Measurements from ENCODE around the gene RPL13A. TPM values are rescaled to one million over a fixed set of nuclear protein-coding genes. Genes with fewer than 3 reads are reported as not detected.
A peak's percentile ranks its signal among the peaks of the same experiment; 100 is the strongest.

Gene RPL13A
- polyA plus RNA-seq, 1 of the 3 experiments (the other 2 are of a cell fraction), result 2,748 TPM

DNA sequence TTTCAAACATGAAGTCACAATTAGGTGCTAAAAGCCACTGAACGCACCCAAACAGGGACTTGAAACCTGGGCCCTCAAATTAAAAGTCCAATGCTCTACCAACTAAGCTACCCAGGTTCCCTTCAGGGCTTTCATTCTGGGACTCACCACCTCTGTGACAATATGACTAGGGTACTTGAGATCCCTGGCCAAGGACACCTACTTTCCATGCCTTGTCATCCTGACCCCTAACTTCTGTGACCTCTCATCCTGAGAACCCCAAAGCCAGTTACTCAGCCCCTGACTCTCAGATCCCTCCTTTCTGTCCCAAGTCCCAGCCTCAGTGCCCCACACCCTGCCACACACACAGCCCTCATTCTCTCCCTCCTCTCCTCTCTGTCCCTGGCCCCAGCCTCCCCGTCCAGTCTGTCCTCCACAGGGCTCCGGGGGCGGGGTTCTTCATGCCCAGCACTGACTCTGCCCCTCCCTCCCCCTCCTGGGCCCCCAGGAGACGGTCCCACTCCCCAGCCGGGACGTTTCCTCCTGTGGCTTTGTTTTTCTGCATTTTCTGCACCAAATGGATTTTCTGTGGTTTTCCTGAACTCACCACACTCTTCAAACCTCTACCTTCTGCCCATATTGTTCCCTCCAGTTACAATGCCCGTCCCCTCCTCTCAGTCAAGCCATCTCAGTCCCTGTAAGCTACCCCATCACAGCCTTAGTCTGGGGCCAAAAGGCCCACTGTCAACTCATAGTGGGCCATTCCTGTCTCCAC lies 47.4 kb downstream of the RPL13A start:
- no peak for DNase-seq
- Histone ChIP-seq H3K9me3 (no peaks in the 10 kb centered on the region), H3K27me3 (ENCODE audit: insufficient read depth) (no peaks in the 10 kb centered on the region), H4K20me1 (ENCODE audit: insufficient read depth) (no peaks in the 10 kb centered on the region), H3K9ac (no peak overlapping the region), H3K27ac (ENCODE audit: low read depth in 2 of 2, low read length in 1 of 2) (no peak overlapping the region), H3K4me1 (ENCODE audit: control insufficient read depth in 1 of 2, insufficient read depth in 2 of 2, low read depth in 1 of 2, low read length in 1 of 2) (peaks cover 0 to 3% of the 10 kb centered on the region in 2 experiments; a peak in 1 of 4 replicates), H3K36me3 (replicated peaks in 1 of 2; ENCODE audit: control insufficient read depth in 1 of 2, insufficient read depth in 2 of 2, low read length in 1 of 2) (no peaks in the 10 kb centered on the region), H3K79me2 (ENCODE audit: insufficient read depth) (no peaks in the 10 kb centered on the region), H2AFZ (ENCODE audit: low read depth) (peak overlapping the region; percentile 76; the same call in 1 of the 2 replicates), H3K4me2 (peak overlapping the region; percentile 92), H3K4me3 (ENCODE audit: low read depth in 2 of 2, low read length in 1 of 2) (peak overlapping the region in 1 of 2 experiments; percentile 71; a peak in 2 of 4 replicates), H3F3A (replicated peaks; ENCODE audit: insufficient read depth) (peaks cover 7% of the 10 kb centered on the region), H3K9me2 (no peaks in the 10 kb centered on the region)
- TF ChIP-seq EZH2phosphoT487 (IDR thresholded peaks at IDR 0.05; ENCODE audit: borderline replicate concordance, low read depth), result no peak
- no peak for TF ChIP-seq POLR2AphosphoS5 (IDR thresholded peaks at IDR 0.05; ENCODE audit: low read depth, low read length)
- TF ChIP-seq TAF1 (IDR thresholded peaks at IDR 0.05; ENCODE audit: borderline replicate concordance, low read depth, low read length), result no peak
- TF ChIP-seq MEF2A (IDR thresholded peaks at IDR 0.05; ENCODE audit: borderline replicate concordance, low read depth), result no peak
- TF ChIP-seq MXI1 (IDR thresholded peaks at IDR 0.05; ENCODE audit: low read depth, low read length), result no peak
- no peak for TF ChIP-seq USF1 (IDR thresholded peaks at IDR 0.05; ENCODE audit: borderline replicate concordance, low read depth)
- ChIA-PET POLR2A (interaction anchor here (1.0 kb wide), 1 partner anchor 81 kb away, joined by 3 read pairs; the partner anchor contains the start of gene ALDH16A1), CTCF (interaction anchor here (0.8 to 6.3 kb wide), 13 partner anchors 9 to 146 kb away, joined by 3 to 55 read pairs (median 4); no protein-coding TSS in a partner anchor)
- 84% methylated on average over 8 of the region's 8 CpGs for WGBS (ENCODE audit: low lambda C conversion rate)

DNA sequence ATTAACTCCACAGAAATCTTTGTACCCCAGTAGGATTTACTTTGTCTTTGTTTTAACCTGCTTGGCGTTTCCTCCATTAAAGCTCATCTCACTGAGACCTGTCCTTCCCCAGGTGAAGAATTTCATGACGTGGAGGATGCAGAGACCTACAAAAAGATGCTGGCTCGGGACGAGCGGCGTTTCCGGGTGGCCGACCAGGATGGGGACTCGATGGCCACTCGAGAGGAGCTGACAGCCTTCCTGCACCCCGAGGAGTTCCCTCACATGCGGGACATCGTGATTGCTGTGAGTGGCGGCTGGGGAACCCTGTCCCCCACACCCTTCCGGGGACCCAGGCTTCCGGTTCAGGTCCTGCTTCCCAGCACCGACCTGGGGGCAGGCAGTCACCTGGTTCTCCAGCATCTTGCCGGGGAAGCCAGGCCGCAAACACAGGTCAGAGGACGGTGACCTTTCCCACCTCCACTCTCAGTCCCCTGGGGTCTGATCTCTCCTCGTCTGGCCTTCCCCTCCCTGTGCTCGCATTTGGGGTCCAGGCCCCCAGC lies 49.6 kb downstream of the RPL13A start:
- CTCF ChIA-PET, result interaction anchor here (1.0 to 6.3 kb wide), 3 partner anchors 10 to 33 kb away, joined by 3 to 55 read pairs (median 4); no protein-coding TSS in a partner anchor

GRCh38 chr19:49538643-49539042 lies 51.2 kb downstream of the RPL13A start:
- POLR2A ChIA-PET, result no interaction called here
- 70% methylated on average over 4 of the region's 5 CpGs for WGBS (ENCODE audit: low lambda C conversion rate)
- H3K4me3 ChIP-seq (ENCODE audit: low read depth in 2 of 2, low read length in 1 of 2), result no peak overlapping the region

More for the DNA sequence above, 49.6 kb downstream of the RPL13A start:
- Histone ChIP-seq H3F3A (replicated peaks; ENCODE audit: insufficient read depth) (peaks cover 7% of the 10 kb centered on the region), H3K9me3 (no peaks in the 10 kb centered on the region), H3K27ac (ENCODE audit: low read depth in 2 of 2, low read length in 1 of 2) (no peak overlapping the region), H3K9ac (no peak overlapping the region), H3K79me2 (ENCODE audit: insufficient read depth) (no peaks in the 10 kb centered on the region), H3K9me2 (no peaks in the 10 kb centered on the region), H3K36me3 (replicated peaks in 1 of 2; ENCODE audit: control insufficient read depth in 1 of 2, insufficient read depth in 2 of 2, low read length in 1 of 2) (no peaks in the 10 kb centered on the region), H4K20me1 (ENCODE audit: insufficient read depth) (no peaks in the 10 kb centered on the region), H3K4me1 (ENCODE audit: control insufficient read depth in 1 of 2, insufficient read depth in 2 of 2, low read depth in 1 of 2, low read length in 1 of 2) (peaks cover 0 to 3% of the 10 kb centered on the region in 2 experiments; a peak in 1 of 4 replicates), H3K27me3 (ENCODE audit: insufficient read depth) (no peaks in the 10 kb centered on the region), H3K4me3 (ENCODE audit: low read depth in 2 of 2, low read length in 1 of 2) (no peak overlapping the region), H3K4me2 (no peak overlapping the region), H2AFZ (ENCODE audit: low read depth) (no peak overlapping the region)
- POLR2A ChIA-PET, result interaction anchor here (1.2 kb wide), 1 partner anchor 41 kb away, joined by 3 read pairs; the partner anchor contains the start of gene RPS11
- TF ChIP-seq RFX5 (IDR thresholded peaks at IDR 0.05; ENCODE audit: low read length), result no peak
- DNase-seq, result no peak
- WGBS (ENCODE audit: low lambda C conversion rate), result 93% methylated on average over 19 of the region's 22 CpGs

More at GRCh38 chr19:49538643-49539042, 51.2 kb downstream of the RPL13A start:
- Histone ChIP-seq H3K4me1 (ENCODE audit: control insufficient read depth in 1 of 2, insufficient read depth in 2 of 2, low read depth in 1 of 2, low read length in 1 of 2) (no peaks in the 10 kb centered on the region; a peak in 1 of 4 replicates), H3K9me2 (no peaks in the 10 kb centered on the region), H3K79me2 (ENCODE audit: insufficient read depth) (no peaks in the 10 kb centered on the region), H3K27me3 (ENCODE audit: insufficient read depth) (no peaks in the 10 kb centered on the region), H4K20me1 (ENCODE audit: insufficient read depth) (no peaks in the 10 kb centered on the region), H2AFZ (ENCODE audit: low read depth) (no peak overlapping the region), H3K27ac (ENCODE audit: low read depth in 2 of 2, low read length in 1 of 2) (no peak overlapping the region), H3K36me3 (replicated peaks in 1 of 2; ENCODE audit: control insufficient read depth in 1 of 2, insufficient read depth in 2 of 2, low read length in 1 of 2) (no peaks in the 10 kb centered on the region), H3K4me2 (no peak overlapping the region), H3F3A (replicated peaks; ENCODE audit: insufficient read depth) (peaks cover 7% of the 10 kb centered on the region), H3K9me3 (no peaks in the 10 kb centered on the region), H3K9ac (no peak overlapping the region)
- CTCF ChIA-PET, result interaction anchor here (1.0 to 6.3 kb wide), 3 partner anchors 9 to 35 kb away, joined by 3 to 55 read pairs (median 3); no protein-coding TSS in a partner anchor
- no peak for DNase-seq
- TF ChIP-seq EZH2phosphoT487 (IDR thresholded peaks at IDR 0.05; ENCODE audit: borderline replicate concordance, low read depth) (no peak), CTCF (IDR thresholded peaks at IDR 0.05) (no peak), ELF1 (IDR thresholded peaks at IDR 0.05) (no peak), NFIC (IDR thresholded peaks at IDR 0.05; ENCODE audit: borderline replicate concordance) (no peak), YY1 (IDR thresholded peaks at IDR 0.05; ENCODE audit: low read depth) (no peak), SIN3A (IDR thresholded peaks at IDR 0.05; ENCODE audit: borderline replicate concordance, low read depth, low read length) (no peak)
- TF ChIP-seq, protein P1, sequence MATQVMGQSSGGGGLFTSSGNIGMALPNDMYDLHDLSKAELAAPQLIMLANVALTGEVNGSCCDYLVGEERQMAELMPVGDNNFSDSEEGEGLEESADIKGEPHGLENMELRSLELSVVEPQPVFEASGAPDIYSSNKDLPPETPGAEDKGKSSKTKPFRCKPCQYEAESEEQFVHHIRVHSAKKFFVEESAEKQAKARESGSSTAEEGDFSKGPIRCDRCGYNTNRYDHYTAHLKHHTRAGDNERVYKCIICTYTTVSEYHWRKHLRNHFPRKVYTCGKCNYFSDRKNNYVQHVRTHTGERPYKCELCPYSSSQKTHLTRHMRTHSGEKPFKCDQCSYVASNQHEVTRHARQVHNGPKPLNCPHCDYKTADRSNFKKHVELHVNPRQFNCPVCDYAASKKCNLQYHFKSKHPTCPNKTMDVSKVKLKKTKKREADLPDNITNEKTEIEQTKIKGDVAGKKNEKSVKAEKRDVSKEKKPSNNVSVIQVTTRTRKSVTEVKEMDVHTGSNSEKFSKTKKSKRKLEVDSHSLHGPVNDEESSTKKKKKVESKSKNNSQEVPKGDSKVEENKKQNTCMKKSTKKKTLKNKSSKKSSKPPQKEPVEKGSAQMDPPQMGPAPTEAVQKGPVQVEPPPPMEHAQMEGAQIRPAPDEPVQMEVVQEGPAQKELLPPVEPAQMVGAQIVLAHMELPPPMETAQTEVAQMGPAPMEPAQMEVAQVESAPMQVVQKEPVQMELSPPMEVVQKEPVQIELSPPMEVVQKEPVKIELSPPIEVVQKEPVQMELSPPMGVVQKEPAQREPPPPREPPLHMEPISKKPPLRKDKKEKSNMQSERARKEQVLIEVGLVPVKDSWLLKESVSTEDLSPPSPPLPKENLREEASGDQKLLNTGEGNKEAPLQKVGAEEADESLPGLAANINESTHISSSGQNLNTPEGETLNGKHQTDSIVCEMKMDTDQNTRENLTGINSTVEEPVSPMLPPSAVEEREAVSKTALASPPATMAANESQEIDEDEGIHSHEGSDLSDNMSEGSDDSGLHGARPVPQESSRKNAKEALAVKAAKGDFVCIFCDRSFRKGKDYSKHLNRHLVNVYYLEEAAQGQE (IDR thresholded peaks at IDR 0.05; ENCODE audit: low read depth, low read length), result no peak

Data from SK-N-SH (cell line).